K562 (cell line): ENCODE data around the gene KRTAP23-1. TPM values are rescaled to one million over a fixed set of nuclear protein-coding genes. Genes with fewer than 3 reads are reported as not detected.

Experiments
- ATAC-seq: fragments of 200-7000 bp; cut with Tn5 transposase; 3 replicates; pipeline ENCODE4 v1.9.1; 2020; ENCODE audit warnings: moderate library complexity
- BruUV-seq: library from RNA; stranded (reverse); fragments of 400-500 nt; replicated peaks from 2 replicates; lab custom pipeline; 2021; lab: Mats Ljungman, UMichigan
- CTCF ChIA-PET: fragments of 300-600 bp; formaldehyde crosslinking; extraction: SDS; loops from one replicate; lab custom pipeline; 2021; ENCODE audit warnings: low intra/inter-chr PET ratio; lab: Yijun Ruan, JAX
- POLR2A ChIA-PET: fragments of 300-600, 350-650 bp; sonication (Branson Sonifier 250); formaldehyde crosslinking; extraction: SDS; loops from one replicate; lab custom pipeline; 2021; ENCODE audit warnings: antibody characterized with exemption, inconsistent platforms; lab: Yijun Ruan, JAX
- DNase-seq, 4 experiments: peaks; one replicate each; pipeline versions ENCODE4 v3.0.0 to v3.0.0-alpha.2; 2011 to 2018; ENCODE audit warnings: low spot score in 3 of 4, mixed read lengths in 3 of 4; ENCODE audit errors: extremely low read depth in 1 of 4
- FAIRE-seq: peaks from 2 replicates; lab custom pipeline; 2011; peaks lifted over from hg19 to GRCh38; lab: Jason Lieb, UNC
- H2AFZ ChIP-seq: 2 replicates; pipeline ENCODE4 v1.6.0; 2011; ENCODE audit warnings: low read depth, low read length, control low read depth, inconsistent platforms
- H3K27ac ChIP-seq: fragments of 200-600 bp; 3 replicates; pipeline ENCODE4 v1.8.0; 2011; ENCODE audit warnings: low read depth, mild to moderate bottlenecking, control low read depth, inconsistent platforms, low read length, moderate library complexity, mixed read lengths; ENCODE audit errors: extremely low read depth
- H3K27me3 ChIP-seq, 2 experiments: fragments of 300-600 bp in 1 of 2; 2 replicates in 1 of 2; 3 replicates in 1 of 2; pipeline versions ENCODE4 v1.6.0 to v1.8.0; 2011; ENCODE audit warnings: inconsistent platforms in 2 of 2, low read length in 2 of 2, mild to moderate bottlenecking in 1 of 2, mixed read lengths in 1 of 2, moderate library complexity in 1 of 2; ENCODE audit not compliant: control insufficient read depth in 2 of 2, insufficient read depth in 2 of 2
- H3K36me3 ChIP-seq: fragments of 300-600 bp; 3 replicates; pipeline ENCODE4 v1.8.0; 2011; ENCODE audit warnings: mild to moderate bottlenecking, low read length, inconsistent platforms; ENCODE audit not compliant: control insufficient read depth, insufficient read depth
- H3K4me1 ChIP-seq, 2 experiments: fragments of 200-600 bp in 1 of 2; replicated peaks in 1 of 2; 2 replicates in 1 of 2; 3 replicates in 1 of 2; pipeline versions ENCODE4 v1.5.1 to v1.8.0; 2011; ENCODE audit warnings: inconsistent platforms in 2 of 2, low read length in 2 of 2, mild to moderate bottlenecking in 1 of 2, mixed read lengths in 1 of 2, moderate library complexity in 1 of 2; ENCODE audit not compliant: control insufficient read depth in 2 of 2, insufficient read depth in 2 of 2
- H3K4me2 ChIP-seq: 2 replicates; pipeline ENCODE4 v1.6.1; 2011; ENCODE audit warnings: low read length, control low read depth, inconsistent platforms, mixed read lengths; ENCODE audit not compliant: insufficient read depth
- H3K4me3 ChIP-seq: fragments of 200-600 bp; sonication (generic), shearing (Covaris generic); 2 replicates; pipeline ENCODE4 v1.5.1; 2016; ENCODE audit warnings: control low read depth, inconsistent platforms
- H3K79me2 ChIP-seq: fragments of 200-600 bp; 3 replicates; pipeline ENCODE4 v1.8.0; 2011; ENCODE audit warnings: low read length, inconsistent platforms; ENCODE audit not compliant: control insufficient read depth, insufficient read depth
- H3K9ac ChIP-seq, 2 experiments: 2 replicates each; pipeline versions ENCODE4 v1.6.0 to v1.6.1; 2011; ENCODE audit warnings: low read depth in 2 of 2, low read length in 2 of 2, control low read depth in 1 of 2, inconsistent platforms in 1 of 2, mild to moderate bottlenecking in 1 of 2, mixed read lengths in 1 of 2; ENCODE audit not compliant: insufficient read depth in 1 of 2
- H3K9me1 ChIP-seq: one replicate; pipeline ENCODE4 v1.6.0; 2011; ENCODE audit warnings: inconsistent platforms, mild to moderate bottlenecking, low read length, moderate library complexity; ENCODE audit not compliant: control insufficient read depth, insufficient read depth
- H3K9me3 ChIP-seq: replicated peaks from 2 replicates; pipeline ENCODE4 v1.5.1; 2011; ENCODE audit warnings: low read depth, low read length, inconsistent platforms; ENCODE audit not compliant: control insufficient read depth, insufficient read depth
- H4K20me1 ChIP-seq: replicated peaks from 2 replicates; pipeline ENCODE4 v1.6.1; 2011; ENCODE audit warnings: low read length, inconsistent platforms, mixed read lengths; ENCODE audit not compliant: control insufficient read depth, insufficient read depth
- FOXA3 ChIP-seq, 2 experiments: fragments of 450-650 bp in 1 of 2; sonication (generic) in 1 of 2; formaldehyde crosslinking; IDR thresholded peaks in 1 of 2; conservative IDR thresholded peaks in 1 of 2; 2 replicates each; pipeline versions ENCODE4 v1.4.0 to v1.8.0; 2020 to 2022; ENCODE audit warnings: mild to moderate bottlenecking in 2 of 2, missing genetic modification reagents in 1 of 2
- FOXP4 ChIP-seq: sonication (generic); formaldehyde crosslinking; IDR thresholded peaks from 2 replicates; pipeline ENCODE4 v1.8.0; 2022; ENCODE audit warnings: mild to moderate bottlenecking, missing genetic modification reagents, borderline replicate concordance
- GTF2E2 ChIP-seq: fragments of 200-800 bp; sonication (Bioruptor generic); IDR thresholded peaks from 2 replicates; pipeline ENCODE4 v1.6.1; 2016; ENCODE audit warnings: missing genetic modification characterization, missing compliant biosample characterization
- SMAD1 ChIP-seq: fragments of 150-350 bp; IDR thresholded peaks from 2 replicates; pipeline ENCODE4 v1.6.1; 2014; ENCODE audit warnings: low read length, low read depth; ENCODE audit not compliant: partially characterized antibody
- ZBTB17 ChIP-seq: fragments of 450-650 bp; formaldehyde crosslinking; IDR thresholded peaks from 2 replicates; pipeline ENCODE4 v1.4.0; 2020; ENCODE audit warnings: mild to moderate bottlenecking
- ZEB2 ChIP-seq: fragments of 450-650 bp; IDR thresholded peaks from 2 replicates; pipeline ENCODE4 v1.6.1; 2016
- ZNF431 ChIP-seq: sonication (generic); formaldehyde crosslinking; IDR thresholded peaks from 2 replicates; pipeline ENCODE4 v1.8.0; 2022; ENCODE audit warnings: mild to moderate bottlenecking, missing genetic modification reagents
- WGBS: fragments of 100-300 bp; shearing (Covaris generic); methylation state at CpG from one replicate; pipeline ENCODE4 v1.1.6; 2016; ENCODE audit warnings: low coverage, mixed read lengths; ENCODE audit not compliant: insufficient coverage; ENCODE audit errors: missing lambda C conversion rate; 5-methylcytosine and 5-hydroxymethylcytosine counted together
- in situ Hi-C: fragments of 300-500 bp; cut with MboI; formaldehyde crosslinking; loops from 4 replicates; pipeline ENCODE4 v1.15.0; 2018; ENCODE audit warnings: inconsistent platforms, mixed read lengths
- intact Hi-C: fragments of 100-400 bp; cut with micrococcal nuclease; formaldehyde crosslinking; loops from 2 replicates; pipeline ENCODE4 v1.14.2; 2022
- polyA plus RNA-seq, 8 experiments: library from polyadenylated mRNA; depleted of rRNA in 4 of 8; stranded (reverse) in 5 of 8; unstranded in 3 of 8; fragments of >200 nt; fragmentation: Nextera tagmentation in 2 of 8; fragmentation: Illumina TruSeq in 1 of 8; extraction: Ambion mirVana in 2 of 8; extraction: Trizol in 1 of 8; gene quantifications; 2 replicates each; pipeline versions ENCODE4 v1.2.1 to v1.2.3, GENCODE V29; 2011 to 2014; ENCODE audit warnings: inconsistent platforms in 1 of 8, missing spikeins in 1 of 8
- total RNA-seq, 7 experiments: library from RNA; depleted of rRNA in 6 of 7; stranded (reverse); fragments of >200 nt in 6 of 7; fragmentation: Illumina TruSeq in 2 of 7; extraction: Trizol in 2 of 7; gene quantifications; 2 replicates each; pipeline versions ENCODE4 v1.2.1 to v1.2.3, GENCODE V29; 2011 to 2021; ENCODE audit warnings: low replicate concordance in 1 of 7

KRTAP23-1 gene
- total and polyA plus RNA-seq, 9 of the 15 experiments (the other 6 are each of a cell fraction or from before 2014, with no cell fraction given) = not detected

GRCh38 chr21:30355906-30356305, 7.5 kb upstream of the KRTAP23-1 start:
- POLR2A ChIA-PET = interaction anchor here (0.7 kb wide), 1 partner anchor 602 kb away, joined by 4 read pairs; no protein-coding TSS in a partner anchor
- CTCF ChIA-PET = no interaction called here
- intact Hi-C loops (no loop called here), in situ Hi-C loops (no loop called here)
- Histone ChIP-seq H3K27ac (no peak overlapping the region), H3K9ac (no peak overlapping the region), H2AFZ (no peak overlapping the region), H3K4me1 (no peaks in the 10 kb centered on the region), H3K4me2 (no peak overlapping the region), H3K36me3 (no peaks in the 10 kb centered on the region), H3K9me3 (no peaks in the 10 kb centered on the region; the same call in 1 of the 2 replicates), H3K9me1 (no peaks in the 10 kb centered on the region), H4K20me1 (no peaks in the 10 kb centered on the region), H3K4me3 (no peak overlapping the region), H3K27me3 (no peaks in the 10 kb centered on the region), H3K79me2 (no peaks in the 10 kb centered on the region)
- DNase-seq (no peak), FAIRE-seq (no peak), ATAC-seq (no peak)
- TF ChIP-seq FOXA3 (CRISPR knock-in tag; conservative IDR thresholded peaks at IDR 0.05 in 1 of 2, IDR thresholded peaks at IDR 0.05 in 1 of 2) (no peak), ZEB2 (no peak), SMAD1 (no peak), FOXP4 (CRISPR knock-in tag) (no peak), GTF2E2 (no peak), ZNF431 (CRISPR knock-in tag) (no peak), ZBTB17 (CRISPR knock-in tag) (no peak)
- no TSS peak for BruUV-seq
- WGBS = 3% methylated on average over 3 of the region's 3 CpGs
